MCF 10A (cell line): ENCODE data around the gene UGT1A3. TPM values are rescaled to one million over a fixed set of nuclear protein-coding genes. Genes with fewer than 3 reads are reported as not detected.
"Not testable (repeated sequence)": the region's sequence is repeated elsewhere in the genome, so short reads cannot be mapped to it uniquely, and the experiment has no call there.

Experiments used
- BruUV-seq: library from RNA; stranded (reverse); fragments of 400-500 nt; replicated peaks from 2 replicates; lab custom pipeline; 2021; lab: Mats Ljungman, UMichigan
- CTCF ChIA-PET: fragments of 300-600 bp; sonication (Branson Sonifier 250); formaldehyde crosslinking; extraction: SDS; loops from one replicate; lab custom pipeline; 2021; ENCODE audit warnings: antibody characterized with exemption, inconsistent platforms; lab: Yijun Ruan, JAX
- POLR2A ChIA-PET: fragments of 300-600, 350-650 bp; sonication (Branson Sonifier 250); formaldehyde crosslinking; extraction: SDS; loops from one replicate; lab custom pipeline; 2020; ENCODE audit warnings: antibody characterized with exemption, inconsistent platforms; lab: Yijun Ruan, JAX
- DNase-seq: peaks from one replicate; pipeline ENCODE4 v3.0.0-alpha.2; 2018; ENCODE audit not compliant: unreplicated experiment
- H3K27ac Mint-ChIP-seq: one replicate; pipeline ENCODE4 v1.8.0; 2022; ENCODE audit warnings: mild to moderate bottlenecking, low read depth, mixed read lengths; ENCODE audit not compliant: unreplicated experiment
- H3K27me3 Mint-ChIP-seq: one replicate; pipeline ENCODE4 v1.8.0; 2022; ENCODE audit warnings: mixed read lengths; ENCODE audit not compliant: insufficient read depth, unreplicated experiment
- H3K36me3 Mint-ChIP-seq: one replicate; pipeline ENCODE4 v1.8.0; 2022; ENCODE audit warnings: mild to moderate bottlenecking, moderate library complexity, mixed read lengths; ENCODE audit not compliant: insufficient read depth, unreplicated experiment
- H3K4me1 Mint-ChIP-seq: one replicate; pipeline ENCODE4 v1.8.0; 2022; ENCODE audit warnings: mixed read lengths; ENCODE audit not compliant: insufficient read depth, unreplicated experiment
- H3K4me3 Mint-ChIP-seq: one replicate; pipeline ENCODE4 v1.8.0; 2022; ENCODE audit warnings: mild to moderate bottlenecking, moderate library complexity, mixed read lengths; ENCODE audit not compliant: unreplicated experiment
- H3K9me3 Mint-ChIP-seq: one replicate; pipeline ENCODE4 v1.8.0; 2022; ENCODE audit warnings: mixed read lengths; ENCODE audit not compliant: unreplicated experiment
- intact Hi-C: fragments of 100-400 bp; cut with micrococcal nuclease; formaldehyde crosslinking; loops from 2 replicates; pipeline ENCODE4 v1.14.1; 2022
- total RNA-seq: library from RNA; stranded (reverse); gene quantifications from 2 replicates; pipeline ENCODE4 v1.2.3, GENCODE V29; 2022
- TF ChIP-seq, protein P1 (sequence below): fragments of 200-600 bp; IDR thresholded peaks from one replicate; pipeline ENCODE4 v1.8.0; 2022; ENCODE audit warnings: antibody characterized with exemption, mild to moderate bottlenecking; ENCODE audit not compliant: unreplicated experiment

The UGT1A3 gene
- total RNA-seq, 1 experiment from 2014 or later, result not detected

DNA sequence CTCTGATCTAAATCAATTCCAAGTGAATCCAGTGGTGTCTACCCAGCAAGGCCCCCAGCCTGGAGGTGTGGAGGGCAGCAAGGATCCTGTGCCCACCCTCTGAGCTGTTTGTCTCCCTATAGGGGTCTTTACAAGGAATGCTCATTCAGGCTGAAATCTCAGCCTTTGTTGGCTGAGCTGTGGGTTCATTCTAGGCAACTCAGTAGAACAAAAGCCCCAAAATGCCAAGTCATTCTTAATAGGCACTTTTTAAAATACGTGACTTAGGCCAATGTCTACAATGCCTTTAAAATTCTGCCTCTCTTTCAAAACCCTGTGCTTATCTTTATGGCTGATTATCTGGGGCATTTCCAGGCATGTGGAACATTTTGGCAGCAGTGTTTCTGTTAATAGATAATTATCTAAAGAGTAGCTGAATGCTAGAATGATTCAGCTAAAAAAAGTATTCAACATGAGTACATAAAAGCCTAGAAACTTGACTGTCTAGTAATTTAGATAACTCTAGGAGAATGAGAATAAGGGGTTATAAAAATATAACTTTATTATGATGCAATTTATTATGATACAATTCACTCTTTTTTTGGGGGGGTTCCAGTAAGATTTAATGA is 28.7 kb upstream of the UGT1A3 start:
- ChIA-PET POLR2A (interaction anchor here (1.0 to 1.9 kb wide), 4 partner anchors 9 to 166 kb away, joined by 3 to 40 read pairs (median 8); partner anchors contain the start of genes UGT1A7 and USP40), CTCF (interaction anchor here (0.7 kb wide), 1 partner anchor 194 kb away, joined by 3 read pairs; no protein-coding TSS in a partner anchor)
- H3K27me3 Mint-ChIP-seq, result no peaks in the 10 kb centered on the region
- peak overlapping the region; percentile 63 for H3K27ac Mint-ChIP-seq
- H3K4me3 Mint-ChIP-seq, result no peak overlapping the region
- no peak for DNase-seq
- peaks cover 15% of the 10 kb centered on the region for H3K9me3 Mint-ChIP-seq
- no peaks in the 10 kb centered on the region for H3K4me1 Mint-ChIP-seq
- H3K36me3 Mint-ChIP-seq, result no peaks in the 10 kb centered on the region
- TF ChIP-seq, protein P1, sequence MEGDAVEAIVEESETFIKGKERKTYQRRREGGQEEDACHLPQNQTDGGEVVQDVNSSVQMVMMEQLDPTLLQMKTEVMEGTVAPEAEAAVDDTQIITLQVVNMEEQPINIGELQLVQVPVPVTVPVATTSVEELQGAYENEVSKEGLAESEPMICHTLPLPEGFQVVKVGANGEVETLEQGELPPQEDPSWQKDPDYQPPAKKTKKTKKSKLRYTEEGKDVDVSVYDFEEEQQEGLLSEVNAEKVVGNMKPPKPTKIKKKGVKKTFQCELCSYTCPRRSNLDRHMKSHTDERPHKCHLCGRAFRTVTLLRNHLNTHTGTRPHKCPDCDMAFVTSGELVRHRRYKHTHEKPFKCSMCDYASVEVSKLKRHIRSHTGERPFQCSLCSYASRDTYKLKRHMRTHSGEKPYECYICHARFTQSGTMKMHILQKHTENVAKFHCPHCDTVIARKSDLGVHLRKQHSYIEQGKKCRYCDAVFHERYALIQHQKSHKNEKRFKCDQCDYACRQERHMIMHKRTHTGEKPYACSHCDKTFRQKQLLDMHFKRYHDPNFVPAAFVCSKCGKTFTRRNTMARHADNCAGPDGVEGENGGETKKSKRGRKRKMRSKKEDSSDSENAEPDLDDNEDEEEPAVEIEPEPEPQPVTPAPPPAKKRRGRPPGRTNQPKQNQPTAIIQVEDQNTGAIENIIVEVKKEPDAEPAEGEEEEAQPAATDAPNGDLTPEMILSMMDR, result no peak
- no TSS peak for BruUV-seq
- intact Hi-C loops, result no loop called here

DNA sequence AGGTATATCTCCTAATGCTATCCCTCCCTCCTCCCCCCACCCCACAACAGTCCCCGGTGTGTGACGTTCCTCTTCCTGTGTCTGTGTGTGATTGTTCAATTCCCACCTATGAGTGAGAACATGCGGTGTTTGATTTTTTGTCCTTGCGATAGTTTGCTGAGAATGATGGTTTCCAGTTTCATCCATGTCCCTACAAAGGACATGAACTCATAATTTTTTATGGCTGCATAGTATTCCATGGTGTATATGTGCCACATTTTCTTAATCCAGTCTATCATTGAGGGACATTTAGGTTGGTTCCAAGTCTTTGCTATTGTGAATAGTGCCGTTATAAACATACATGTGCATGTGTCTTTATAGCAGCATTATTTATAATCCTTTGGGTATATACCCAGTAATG is 28.0 kb upstream of the UGT1A3 start:
- H3K27me3 Mint-ChIP-seq, DNase-seq, H3K27ac Mint-ChIP-seq, H3K36me3 Mint-ChIP-seq, H3K4me1 Mint-ChIP-seq, intact Hi-C loops, BruUV-seq, H3K4me3 Mint-ChIP-seq, CTCF ChIA-PET: not testable (repeated sequence)
- peaks cover 15% of the 10 kb centered on the region for H3K9me3 Mint-ChIP-seq
- POLR2A ChIA-PET, result interaction anchor here (1.1 to 1.9 kb wide), 3 partner anchors 10 to 135 kb away, joined by 3 to 40 read pairs (median 12); partner anchors contain the start of genes UGT1A7 and USP40

DNA sequence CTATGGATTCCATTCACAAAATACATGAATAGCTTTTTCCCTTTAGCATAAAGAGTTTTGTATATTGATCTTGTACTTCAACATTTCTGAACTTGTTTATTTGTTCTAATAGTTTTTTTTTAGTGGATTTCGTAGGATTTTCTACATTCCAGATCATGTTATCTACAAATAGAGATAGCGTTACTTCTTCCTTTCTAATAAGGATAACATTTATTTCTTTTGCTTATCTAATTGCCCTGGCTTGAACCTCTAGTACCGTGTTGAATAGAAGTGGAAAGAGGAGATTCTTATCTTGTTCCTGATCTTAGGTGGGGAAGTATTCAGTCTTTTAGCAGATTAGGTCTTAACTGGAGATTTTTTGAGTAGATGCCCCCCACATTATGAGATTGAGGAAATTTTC is 26.6 kb upstream of the UGT1A3 start:
- peaks cover 15% of the 10 kb centered on the region for H3K9me3 Mint-ChIP-seq
- TF ChIP-seq, protein P1, result no peak
- no peak for DNase-seq
- intact Hi-C loops, result no loop called here
- no peak overlapping the region for H3K27ac Mint-ChIP-seq
- ChIA-PET POLR2A (interaction anchor here (0.7 to 2.9 kb wide), 2 partner anchors 11 to 25 kb away, joined by 3 to 20 read pairs; no protein-coding TSS in a partner anchor), CTCF (no interaction called here)
- H3K36me3 Mint-ChIP-seq, result no peaks in the 10 kb centered on the region
- no peaks in the 10 kb centered on the region for H3K27me3 Mint-ChIP-seq
- no peak overlapping the region for H3K4me3 Mint-ChIP-seq
- H3K4me1 Mint-ChIP-seq, result peaks cover 7% of the 10 kb centered on the region
- no TSS peak for BruUV-seq

DNA sequence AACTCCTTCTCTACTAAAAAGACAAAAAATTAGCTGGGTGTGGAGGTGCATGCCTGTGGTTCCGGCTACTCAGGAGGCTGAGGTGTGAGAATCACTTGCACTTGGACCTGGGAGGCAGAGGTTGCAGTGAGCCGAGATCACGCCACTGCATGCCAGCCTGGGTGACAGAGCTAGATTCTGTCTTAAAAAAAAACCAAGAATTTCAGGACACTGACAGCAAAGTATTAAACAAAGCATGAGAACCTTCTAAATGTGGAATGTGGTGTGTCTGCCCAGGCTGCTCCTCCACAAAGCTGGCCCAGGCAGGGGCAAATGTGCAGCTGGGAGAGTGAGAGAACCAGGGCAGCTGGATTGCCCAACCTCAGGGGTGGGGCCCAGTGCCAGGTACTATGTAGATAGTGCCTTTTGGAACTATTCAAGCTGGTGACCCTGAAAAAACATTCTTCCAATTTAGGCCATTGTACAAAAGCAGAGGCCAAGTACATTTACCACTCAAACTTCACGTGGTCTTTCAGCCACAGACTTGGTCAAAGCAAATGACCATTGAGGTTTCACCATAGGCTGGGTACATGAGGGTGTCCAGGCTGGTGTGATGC is 22.8 kb upstream of the UGT1A3 start:
- Mint-ChIP-seq H3K4me3 (no peak overlapping the region), H3K9me3 (peaks cover 15% of the 10 kb centered on the region), H3K27me3 (no peaks in the 10 kb centered on the region), H3K27ac (no peak overlapping the region), H3K36me3 (peaks cover 7% of the 10 kb centered on the region), H3K4me1 (peaks cover 19% of the 10 kb centered on the region)
- BruUV-seq, result no TSS peak
- TF ChIP-seq, protein P1, result no peak
- POLR2A ChIA-PET, result interaction anchor here (0.8 to 5.2 kb wide), 9 partner anchors 10 to 218 kb away, joined by 3 to 91 read pairs (median 5); partner anchors contain the start of genes UGT1A6, UGT1A7 and USP40
- intact Hi-C loops, result no loop called here
- CTCF ChIA-PET, result interaction anchor here (0.7 to 1.2 kb wide), 3 partner anchors 13 to 160 kb away, joined by 3 to 4 read pairs (median 3); no protein-coding TSS in a partner anchor
- DNase-seq, result peak; percentile 48
